ENCODE measurements around the gene PIP5K1B. TPM values are rescaled to one million over a fixed set of nuclear protein-coding genes. Genes with fewer than 3 reads are reported as not detected.

Gene PIP5K1B
- total RNA-seq, 1 experiment from 2014 or later, result 5.2 TPM

- no peak for ATAC-seq
Measured at GRCh38 chr9:68793605-68794343, 88.7 kb downstream of the PIP5K1B start.

GRCh38 chr9:68794898-68795297 is 89.9 kb downstream of the PIP5K1B start:
- CTCF ChIA-PET, result interaction anchor here (0.7 kb wide), 1 partner anchor 205 kb away, joined by 3 read pairs; no protein-coding TSS in a partner anchor
- no peak for ATAC-seq

More at GRCh38 chr9:68793605-68794343, 88.7 kb downstream of the PIP5K1B start:
- Mint-ChIP-seq H3K27ac (no peak overlapping the region), H3K36me3 (no peaks in the 10 kb centered on the region), H3K9me3 (no peaks in the 10 kb centered on the region), H3K4me1 (peaks cover 7% of the 10 kb centered on the region), H3K27me3 (ENCODE audit: low read depth) (no peaks in the 10 kb centered on the region), H3K4me3 (no peak overlapping the region)
- POLR2A ChIA-PET, result interaction anchor here (1.1 kb wide), 1 partner anchor 14 kb away, joined by 3 read pairs; no protein-coding TSS in a partner anchor
- CTCF ChIA-PET, result no interaction called here
- TF ChIP-seq ESRRA (CRISPR knock-in tag; IDR thresholded peaks at IDR 0.05; ENCODE audit: borderline replicate concordance) (no peak), IRF1 (CRISPR knock-in tag; IDR thresholded peaks at IDR 0.05) (no peak), GRHL2 (CRISPR knock-in tag; IDR thresholded peaks at IDR 0.05; ENCODE audit: insufficient replicate concordance, severe bottlenecking) (no peak), MYBL2 (CRISPR knock-in tag; IDR thresholded peaks at IDR 0.05) (no peak), CREM (CRISPR knock-in tag; IDR thresholded peaks at IDR 0.05) (no peak), TCF7 (CRISPR knock-in tag; IDR thresholded peaks at IDR 0.05; ENCODE audit: low read depth) (no peak), AFF4 (CRISPR knock-in tag; IDR thresholded peaks at IDR 0.05; ENCODE audit: borderline replicate concordance) (no peak)
- DNase-seq (ENCODE audit: low spot score), result no peak

More at GRCh38 chr9:68794898-68795297, 89.9 kb downstream of the PIP5K1B start:
- Mint-ChIP-seq H3K4me1 (peaks cover 7% of the 10 kb centered on the region), H3K27me3 (ENCODE audit: low read depth) (no peaks in the 10 kb centered on the region), H3K27ac (no peak overlapping the region), H3K4me3 (no peak overlapping the region), H3K9me3 (no peaks in the 10 kb centered on the region), H3K36me3 (no peaks in the 10 kb centered on the region)
- no peak for DNase-seq (ENCODE audit: low spot score)
- TF ChIP-seq KAT7 (CRISPR knock-in tag; IDR thresholded peaks at IDR 0.05; ENCODE audit: borderline replicate concordance), result no peak
- no peak for TF ChIP-seq STAT6 (CRISPR knock-in tag; conservative IDR thresholded peaks at IDR 0.05; ENCODE audit: low read depth)
- no peak for TF ChIP-seq SMAD3 (CRISPR knock-in tag; IDR thresholded peaks at IDR 0.05; ENCODE audit: borderline replicate concordance)
- TF ChIP-seq ZBTB43 (CRISPR knock-in tag; IDR thresholded peaks at IDR 0.05), result no peak
- TF ChIP-seq ZBTB21 (CRISPR knock-in tag; IDR thresholded peaks at IDR 0.05; ENCODE audit: borderline replicate concordance), result no peak
- POLR2A ChIA-PET, result interaction anchor here (1.1 kb wide), 1 partner anchor 15 kb away, joined by 3 read pairs; no protein-coding TSS in a partner anchor

Measured in WTC11 (cell line).